HL-60 (cell line): ENCODE data around the gene CAVIN2.
"Not testable (repeated sequence)": the region's sequence is repeated elsewhere in the genome, so short reads cannot be mapped to it uniquely, and the experiment has no call there.

Experiments used
- DNase-seq, 2 experiments: peaks; one replicate each; pipeline ENCODE4 v3.0.0-alpha.2; 2010 to 2020; ENCODE audit warnings: low read depth in 1 of 2, low spot score in 1 of 2
- H3K27ac ChIP-seq: fragments of 250-450 bp; sonication (Bioruptor Pico); replicated peaks from 2 replicates; pipeline ENCODE4 v1.5.1; 2020; ENCODE audit warnings: mild to moderate bottlenecking, moderate library complexity
- H3K27me3 ChIP-seq: fragments of 250-450 bp; sonication (Bioruptor Pico); 2 replicates; pipeline ENCODE4 v1.5.1; 2021; ENCODE audit warnings: mild to moderate bottlenecking, moderate library complexity; ENCODE audit not compliant: insufficient read depth, poor library complexity, severe bottlenecking
- H3K4me3 ChIP-seq: replicated peaks from 2 replicates; pipeline ENCODE4 v1.5.1; 2011; ENCODE audit warnings: mild to moderate bottlenecking, control low read depth, low read length; ENCODE audit not compliant: insufficient read depth
- CTCF ChIP-seq: IDR thresholded peaks from one replicate; pipeline ENCODE4 v1.5.1; 2011; ENCODE audit warnings: low read length, control low read depth, inconsistent platforms; ENCODE audit not compliant: insufficient read depth
- GABPA ChIP-seq: IDR thresholded peaks from 2 replicates; pipeline ENCODE4 v1.6.1; 2012; ENCODE audit warnings: low read depth
- POLR2AphosphoS5 ChIP-seq: IDR thresholded peaks from 2 replicates; pipeline ENCODE4 v1.6.1; 2012; ENCODE audit warnings: low read depth
- REST ChIP-seq: IDR thresholded peaks from 2 replicates; pipeline ENCODE4 v1.6.1; 2012; ENCODE audit warnings: low read depth; ENCODE audit not compliant: insufficient replicate concordance
- SPI1 ChIP-seq: IDR thresholded peaks from 2 replicates; pipeline ENCODE4 v1.6.1; 2012; ENCODE audit warnings: low read depth, mild to moderate bottlenecking, borderline replicate concordance

The CAVIN2 gene

GRCh38 chr2:191786694-191787093, 60.2 kb downstream of the CAVIN2 start:
- Histone ChIP-seq H3K4me3 (no peak overlapping the region), H3K27me3 (no peaks in the 10 kb centered on the region), H3K27ac (no peak overlapping the region)
- TF ChIP-seq GABPA, result no peak
- TF ChIP-seq SPI1, result no peak
- no peak for TF ChIP-seq REST
- no peak for TF ChIP-seq CTCF
- no peak for TF ChIP-seq POLR2AphosphoS5
- DNase-seq, result no peak

GRCh38 chr2:191785651-191786050, 61.2 kb downstream of the CAVIN2 start:
- H3K4me3 ChIP-seq, H3K27ac ChIP-seq, H3K27me3 ChIP-seq, DNase-seq: not testable (repeated sequence)
